Neural progenitor cell (in vitro differentiated cells): ENCODE data around the gene SURF6. TPM values are rescaled to one million over a fixed set of nuclear protein-coding genes. Genes with fewer than 3 reads are reported as not detected.

Experiments used
- DNase-seq: peaks from one replicate; pipeline ENCODE4 v3.0.0-alpha.2; 2016; ENCODE audit warnings: low spot score
- H2AFZ ChIP-seq: fragments of 200-600 bp; sonication (generic); replicated peaks from 2 replicates; pipeline ENCODE4 v1.6.1; 2016; ENCODE audit warnings: antibody characterized with exemption
- H3F3A ChIP-seq: fragments of 200-600 bp; sonication (generic); 2 replicates; pipeline ENCODE4 v1.6.1; 2016; ENCODE audit warnings: antibody characterized with exemption, low read depth
- H3K27ac ChIP-seq: fragments of 200-600 bp; sonication (generic); 2 replicates; pipeline ENCODE4 v1.5.1; 2016; ENCODE audit warnings: mild to moderate bottlenecking
- H3K27me3 ChIP-seq: fragments of 200-600 bp; sonication (generic); 2 replicates; pipeline ENCODE4 v1.6.1; 2016; ENCODE audit warnings: mild to moderate bottlenecking, moderate library complexity
- H3K36me3 ChIP-seq: fragments of 200-600 bp; sonication (generic); 2 replicates; pipeline ENCODE4 v1.5.1; 2016
- H3K4me1 ChIP-seq: fragments of 200-600 bp; sonication (generic); 2 replicates; pipeline ENCODE4 v1.6.1; 2016; ENCODE audit warnings: mixed run types
- H3K4me2 ChIP-seq: fragments of 200-600 bp; sonication (generic); 2 replicates; pipeline ENCODE4 v1.6.1; 2016
- H3K4me3 ChIP-seq: fragments of 200-600 bp; sonication (generic); 2 replicates; pipeline ENCODE4 v1.5.1; 2016
- H3K79me2 ChIP-seq: fragments of 200-600 bp; sonication (generic); 2 replicates; pipeline ENCODE4 v1.6.1; 2016; ENCODE audit warnings: low read depth
- H3K9ac ChIP-seq: fragments of 200-600 bp; sonication (generic); 2 replicates; pipeline ENCODE4 v1.6.1; 2016
- H3K9me3 ChIP-seq: fragments of 200-600 bp; sonication (generic); 2 replicates; pipeline ENCODE4 v1.5.1; 2016; ENCODE audit warnings: low read depth
- H4K20me1 ChIP-seq: fragments of 200-600 bp; sonication (generic); 2 replicates; pipeline ENCODE4 v1.6.1; 2016; ENCODE audit warnings: low read depth
- H3K27ac Mint-ChIP-seq: 3 replicates; pipeline ENCODE4 v1.8.0; 2021; ENCODE audit warnings: mixed read lengths
- H3K27me3 Mint-ChIP-seq: 2 replicates; pipeline ENCODE4 v1.8.0; 2022; ENCODE audit warnings: low read depth, mild to moderate bottlenecking, inconsistent platforms, moderate library complexity, mixed read lengths; ENCODE audit not compliant: insufficient read depth
- H3K36me3 Mint-ChIP-seq: 3 replicates; pipeline ENCODE4 v1.8.0; 2021; ENCODE audit warnings: mixed read lengths
- H3K4me1 Mint-ChIP-seq: 3 replicates; pipeline ENCODE4 v1.8.0; 2021; ENCODE audit warnings: mixed read lengths
- H3K4me3 Mint-ChIP-seq: 3 replicates; pipeline ENCODE4 v1.8.0; 2021; ENCODE audit warnings: mild to moderate bottlenecking, moderate library complexity, mixed read lengths
- H3K9me3 Mint-ChIP-seq: 3 replicates; pipeline ENCODE4 v1.8.0; 2020; ENCODE audit warnings: mixed read lengths
- EZH2 ChIP-seq: fragments of 200-600 bp; sonication (generic); IDR thresholded peaks from 2 replicates; pipeline ENCODE4 v1.6.1; 2017; ENCODE audit warnings: antibody characterized with exemption, mild to moderate bottlenecking, moderate library complexity
- EZH2phosphoT487 ChIP-seq: fragments of 200-600 bp; sonication (generic); IDR thresholded peaks from 2 replicates; pipeline ENCODE4 v1.6.1; 2017; ENCODE audit warnings: antibody characterized with exemption
- total RNA-seq: library from RNA; depleted of rRNA; stranded (reverse); fragments of >200 nt; gene quantifications from 2 replicates; pipeline ENCODE4 v1.2.3, GENCODE V29; 2015; ENCODE audit warnings: low replicate concordance
- TF ChIP-seq, protein P1 (sequence below): fragments of 200-600 bp; sonication (generic); IDR thresholded peaks from 2 replicates; pipeline ENCODE4 v1.5.1; 2017; ENCODE audit warnings: antibody characterized with exemption, mild to moderate bottlenecking

Gene SURF6
- total RNA-seq, 1 donor from 2014 or later: 13.2 TPM

DNA sequence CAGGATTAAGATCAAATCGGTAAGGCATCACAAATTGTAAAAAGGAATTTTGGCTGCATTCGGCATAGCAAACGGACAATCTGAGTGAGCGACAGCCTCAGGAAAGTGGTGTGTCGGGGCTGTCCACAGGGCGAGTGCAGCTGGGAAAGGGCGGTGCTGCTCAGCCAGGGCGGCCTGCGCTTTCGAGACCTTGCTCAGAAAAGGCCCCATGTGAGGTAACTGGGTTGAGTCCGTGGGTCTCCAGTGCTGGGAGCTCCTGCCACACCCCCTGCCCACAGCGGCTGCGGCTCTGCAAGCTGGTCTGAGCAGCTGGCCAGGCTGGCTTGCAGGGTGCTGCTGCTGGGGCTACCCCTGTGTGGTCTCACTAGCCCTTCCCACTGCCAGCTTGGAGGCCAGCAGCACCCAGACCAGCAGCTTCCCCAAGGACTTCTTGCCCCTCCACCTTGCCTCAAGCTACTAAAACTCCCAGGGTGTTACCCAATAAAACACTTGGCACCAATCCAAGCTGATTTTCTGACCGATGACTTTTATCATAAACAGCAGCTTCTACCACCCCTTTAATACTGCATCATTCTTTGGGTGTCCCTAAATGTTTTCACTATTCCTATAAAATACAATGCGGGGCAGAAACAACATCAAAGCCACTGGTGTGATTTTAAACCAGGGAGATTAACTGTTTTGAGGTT, 26.5 kb upstream of the SURF6 start:
- Mint-ChIP-seq H3K4me1 (peaks cover 4% of the 10 kb centered on the region), H3K4me3 (no peak overlapping the region), H3K27ac (no peak overlapping the region), H3K9me3 (no peaks in the 10 kb centered on the region), H3K27me3 (peaks cover 11% of the 10 kb centered on the region), H3K36me3 (peaks cover 26% of the 10 kb centered on the region)
- Histone ChIP-seq H3K4me3 (no peak overlapping the region), H3K4me2 (no peak overlapping the region), H3K9me3 (no peaks in the 10 kb centered on the region), H4K20me1 (peaks cover 62% of the 10 kb centered on the region), H3K36me3 (no peaks in the 10 kb centered on the region), H3K79me2 (peaks cover 28% of the 10 kb centered on the region), H3K9ac (no peak overlapping the region), H2AFZ (no peak overlapping the region), H3K4me1 (no peaks in the 10 kb centered on the region), H3K27ac (no peak overlapping the region), H3K27me3 (no peaks in the 10 kb centered on the region), H3F3A (peaks cover 6% of the 10 kb centered on the region)
- no peak for TF ChIP-seq EZH2
- DNase-seq: no peak

- peaks cover 6% of the 10 kb centered on the region for H3F3A ChIP-seq
- H3K27me3 ChIP-seq: no peaks in the 10 kb centered on the region
- no peak overlapping the region for H2AFZ ChIP-seq
- no peaks in the 10 kb centered on the region for H3K9me3 Mint-ChIP-seq
- H3K27me3 Mint-ChIP-seq: peaks cover 11% of the 10 kb centered on the region
- peaks cover 28% of the 10 kb centered on the region for H3K79me2 ChIP-seq
- H3K36me3 Mint-ChIP-seq: peaks cover 26% of the 10 kb centered on the region
- no peak overlapping the region for H3K4me2 ChIP-seq
- no peak overlapping the region for H3K9ac ChIP-seq
- H3K27ac ChIP-seq: no peak overlapping the region
- peaks cover 61% of the 10 kb centered on the region for H4K20me1 ChIP-seq
- DNase-seq: no peak
- no peak overlapping the region for H3K4me3 Mint-ChIP-seq
- peaks cover 9% of the 10 kb centered on the region for H3K4me1 Mint-ChIP-seq
- H3K4me3 ChIP-seq: no peak overlapping the region
- H3K9me3 ChIP-seq: no peaks in the 10 kb centered on the region
- H3K4me1 ChIP-seq: peaks cover 5% of the 10 kb centered on the region
- TF ChIP-seq, protein P1, sequence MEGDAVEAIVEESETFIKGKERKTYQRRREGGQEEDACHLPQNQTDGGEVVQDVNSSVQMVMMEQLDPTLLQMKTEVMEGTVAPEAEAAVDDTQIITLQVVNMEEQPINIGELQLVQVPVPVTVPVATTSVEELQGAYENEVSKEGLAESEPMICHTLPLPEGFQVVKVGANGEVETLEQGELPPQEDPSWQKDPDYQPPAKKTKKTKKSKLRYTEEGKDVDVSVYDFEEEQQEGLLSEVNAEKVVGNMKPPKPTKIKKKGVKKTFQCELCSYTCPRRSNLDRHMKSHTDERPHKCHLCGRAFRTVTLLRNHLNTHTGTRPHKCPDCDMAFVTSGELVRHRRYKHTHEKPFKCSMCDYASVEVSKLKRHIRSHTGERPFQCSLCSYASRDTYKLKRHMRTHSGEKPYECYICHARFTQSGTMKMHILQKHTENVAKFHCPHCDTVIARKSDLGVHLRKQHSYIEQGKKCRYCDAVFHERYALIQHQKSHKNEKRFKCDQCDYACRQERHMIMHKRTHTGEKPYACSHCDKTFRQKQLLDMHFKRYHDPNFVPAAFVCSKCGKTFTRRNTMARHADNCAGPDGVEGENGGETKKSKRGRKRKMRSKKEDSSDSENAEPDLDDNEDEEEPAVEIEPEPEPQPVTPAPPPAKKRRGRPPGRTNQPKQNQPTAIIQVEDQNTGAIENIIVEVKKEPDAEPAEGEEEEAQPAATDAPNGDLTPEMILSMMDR: no peak
- no peak for TF ChIP-seq EZH2
- TF ChIP-seq EZH2phosphoT487: no peak
- no peaks in the 10 kb centered on the region for H3K36me3 ChIP-seq
- H3K27ac Mint-ChIP-seq: no peak overlapping the region
These were observed 25.6 kb upstream of the SURF6 start for GRCh38 chr9:133361507-133362092.

- peaks cover 6% of the 10 kb centered on the region for H3K4me1 ChIP-seq
- H3K9me3 ChIP-seq: no peaks in the 10 kb centered on the region
- peaks cover 24% of the 10 kb centered on the region for H3K79me2 ChIP-seq
- Mint-ChIP-seq H3K9me3 (no peaks in the 10 kb centered on the region), H3K27ac (no peak overlapping the region), H3K36me3 (peaks cover 26% of the 10 kb centered on the region), H3K27me3 (peaks cover 7% of the 10 kb centered on the region), H3K4me3 (no peak overlapping the region), H3K4me1 (peaks cover 9% of the 10 kb centered on the region)
- peaks cover 6% of the 10 kb centered on the region for H3F3A ChIP-seq
- peaks cover 54% of the 10 kb centered on the region for H4K20me1 ChIP-seq
- no peak overlapping the region for H3K27ac ChIP-seq
- no peak overlapping the region for H3K9ac ChIP-seq
- no peak for DNase-seq
- no peaks in the 10 kb centered on the region for H3K27me3 ChIP-seq
- H3K4me2 ChIP-seq: no peak overlapping the region
- no peak overlapping the region for H2AFZ ChIP-seq
- TF ChIP-seq EZH2phosphoT487: no peak
- no peak for TF ChIP-seq EZH2
- TF ChIP-seq, protein P1: no peak
- no peak overlapping the region for H3K4me3 ChIP-seq
- H3K36me3 ChIP-seq: no peaks in the 10 kb centered on the region
These were observed 24.7 kb upstream of the SURF6 start for GRCh38 chr9:133360400-133361393.
